Loucy (cell line): Measurements from ENCODE around the gene EBI3.
"Not testable (repeated sequence)": the region's sequence is repeated elsewhere in the genome, so short reads cannot be mapped to it uniquely, and the experiment has no call there.

Source experiments
- H2AFZ ChIP-seq: fragments of 200-600 bp; sonication (generic); 2 replicates; pipeline ENCODE4 v1.6.0; 2016; ENCODE audit warnings: antibody characterized with exemption, mild to moderate bottlenecking, low read length, moderate library complexity
- H3F3A ChIP-seq: fragments of 200-600 bp; 2 replicates; pipeline ENCODE4 v1.6.0; 2016; ENCODE audit warnings: antibody characterized with exemption, low read depth, mild to moderate bottlenecking
- H3K27me3 ChIP-seq: fragments of 200-600 bp; sonication (generic); 2 replicates; pipeline ENCODE4 v1.6.1; 2014; ENCODE audit warnings: low read length, mild to moderate bottlenecking; ENCODE audit not compliant: insufficient read depth, poor library complexity, severe bottlenecking
- H3K36me3 ChIP-seq: fragments of 200-600 bp; sonication (generic); 2 replicates; pipeline ENCODE4 v1.6.1; 2016; ENCODE audit warnings: low read length; ENCODE audit not compliant: insufficient read depth
- H3K4me1 ChIP-seq: fragments of 200-600 bp; sonication (generic); 2 replicates; pipeline ENCODE4 v1.5.1; 2014; ENCODE audit warnings: low read length, mild to moderate bottlenecking; ENCODE audit not compliant: insufficient read depth, poor library complexity, severe bottlenecking
- H3K4me2 ChIP-seq: fragments of 200-600 bp; sonication (generic); 2 replicates; pipeline ENCODE4 v1.6.0; 2014; ENCODE audit warnings: antibody characterized with exemption, low read length, low read depth, mild to moderate bottlenecking; ENCODE audit not compliant: poor library complexity, severe bottlenecking
- H3K4me3 ChIP-seq: fragments of 200-600 bp; sonication (generic); 2 replicates; pipeline ENCODE4 v1.5.1; 2014; ENCODE audit warnings: low read length, mild to moderate bottlenecking, mixed read lengths; ENCODE audit not compliant: poor library complexity, severe bottlenecking
- H3K79me2 ChIP-seq: fragments of 200-600 bp; sonication (generic); 2 replicates; pipeline ENCODE4 v1.6.1; 2014; ENCODE audit warnings: low read length; ENCODE audit not compliant: insufficient read depth
- H3K9ac ChIP-seq: fragments of 200-600 bp; sonication (generic); 2 replicates; pipeline ENCODE4 v1.6.0; 2014; ENCODE audit warnings: mild to moderate bottlenecking, low read depth, low read length, moderate library complexity; ENCODE audit not compliant: poor library complexity, severe bottlenecking
- H3K9me2 ChIP-seq: fragments of 200-600 bp; sonication (generic); replicated peaks from 2 replicates; pipeline ENCODE4 v1.6.1; 2016; ENCODE audit warnings: low read depth, low read length, mixed read lengths
- H3K9me3 ChIP-seq: fragments of 200-600 bp; sonication (generic); 2 replicates; pipeline ENCODE4 v1.6.1; 2014; ENCODE audit warnings: mild to moderate bottlenecking, antibody characterized with exemption, low read length, low read depth; ENCODE audit not compliant: insufficient read depth
- H4K20me1 ChIP-seq: fragments of 200-600 bp; sonication (generic); 2 replicates; pipeline ENCODE4 v1.6.0; 2014; ENCODE audit warnings: antibody characterized with exemption, low read length, mild to moderate bottlenecking; ENCODE audit not compliant: insufficient read depth, poor library complexity, severe bottlenecking
- CTCF ChIP-seq: fragments of 200-600 bp; sonication (generic); conservative IDR thresholded peaks from 2 replicates; pipeline ENCODE4 v1.5.1; 2014; ENCODE audit warnings: mild to moderate bottlenecking, antibody characterized with exemption, low read length
- EZH2phosphoT487 ChIP-seq: fragments of 200-600 bp; IDR thresholded peaks from 2 replicates; pipeline ENCODE4 v1.6.1; 2018; ENCODE audit warnings: antibody characterized with exemption, mild to moderate bottlenecking, moderate library complexity, borderline replicate concordance

Gene EBI3

GRCh38 chr19:4268816-4269430 is 39.6 kb downstream of the EBI3 start:
- Histone ChIP-seq H3K4me1 (no peaks in the 10 kb centered on the region), H3K27me3 (no peaks in the 10 kb centered on the region), H2AFZ (no peak overlapping the region), H3K79me2 (no peaks in the 10 kb centered on the region), H3K9me3 (no peaks in the 10 kb centered on the region), H3F3A (no peaks in the 10 kb centered on the region), H3K9me2 (no peaks in the 10 kb centered on the region), H3K4me3 (no peak overlapping the region), H4K20me1 (peaks cover 3% of the 10 kb centered on the region), H3K9ac (no peak overlapping the region), H3K36me3 (peaks cover 11% of the 10 kb centered on the region; the same call in 1 of the 2 replicates), H3K4me2 (no peak overlapping the region)
- TF ChIP-seq CTCF = no peak

GRCh38 chr19:4272894-4273293 is 43.6 kb downstream of the EBI3 start:
- no peak overlapping the region for H2AFZ ChIP-seq
- no peaks in the 10 kb centered on the region for H4K20me1 ChIP-seq
- H3K4me3 ChIP-seq = no peak overlapping the region
- TF ChIP-seq EZH2phosphoT487 = no peak
- TF ChIP-seq CTCF = no peak
- H3K9ac ChIP-seq = no peak overlapping the region
- no peak overlapping the region for H3K4me2 ChIP-seq
- H3K4me1 ChIP-seq = peaks cover 2% of the 10 kb centered on the region
- no peaks in the 10 kb centered on the region for H3K79me2 ChIP-seq
- H3K27me3 ChIP-seq = no peaks in the 10 kb centered on the region
- H3K36me3 ChIP-seq = peaks cover 11% of the 10 kb centered on the region; the same call in 1 of the 2 replicates
- no peaks in the 10 kb centered on the region for H3K9me2 ChIP-seq
- H3K9me3 ChIP-seq = no peaks in the 10 kb centered on the region
- H3F3A ChIP-seq = no peaks in the 10 kb centered on the region

GRCh38 chr19:4274321-4274686 is 45.0 kb downstream of the EBI3 start:
- H3K4me2 ChIP-seq, H3K9ac ChIP-seq, H3K36me3 ChIP-seq, H2AFZ ChIP-seq, H3K4me3 ChIP-seq, H4K20me1 ChIP-seq, H3K4me1 ChIP-seq, H3K9me2 ChIP-seq, H3K27me3 ChIP-seq, H3K9me3 ChIP-seq, H3K79me2 ChIP-seq, H3F3A ChIP-seq: not testable (repeated sequence)

GRCh38 chr19:4277191-4277696 is 47.9 kb downstream of the EBI3 start:
- Histone ChIP-seq H3K9me3 (no peaks in the 10 kb centered on the region), H3K27me3 (no peaks in the 10 kb centered on the region), H4K20me1 (no peaks in the 10 kb centered on the region), H3K79me2 (no peaks in the 10 kb centered on the region), H3K36me3 (no peaks in the 10 kb centered on the region), H3K4me1 (peaks cover 6% of the 10 kb centered on the region), H3F3A (no peaks in the 10 kb centered on the region), H3K9me2 (no peaks in the 10 kb centered on the region), H3K4me3 (no peak overlapping the region), H3K4me2 (no peak overlapping the region), H2AFZ (no peak overlapping the region), H3K9ac (no peak overlapping the region)
- TF ChIP-seq EZH2phosphoT487 (no peak), CTCF (no peak)
